Stimulated activated CD8-positive, alpha-beta memory T cell treated with anti-CD3 and anti-CD28 coated beads, Interleukin-12 subunit alpha, Interleukin-12 subunit beta, amount 100 ng/mL, for 24 hours (primary cell): Measurements from ENCODE around the gene HHIPL1.

Experiments
- DNase-seq: peaks from one replicate; pipeline ENCODE4 v3.0.0-alpha.2; 2020; ENCODE audit errors: extremely low read depth

HHIPL1 gene

DNA sequence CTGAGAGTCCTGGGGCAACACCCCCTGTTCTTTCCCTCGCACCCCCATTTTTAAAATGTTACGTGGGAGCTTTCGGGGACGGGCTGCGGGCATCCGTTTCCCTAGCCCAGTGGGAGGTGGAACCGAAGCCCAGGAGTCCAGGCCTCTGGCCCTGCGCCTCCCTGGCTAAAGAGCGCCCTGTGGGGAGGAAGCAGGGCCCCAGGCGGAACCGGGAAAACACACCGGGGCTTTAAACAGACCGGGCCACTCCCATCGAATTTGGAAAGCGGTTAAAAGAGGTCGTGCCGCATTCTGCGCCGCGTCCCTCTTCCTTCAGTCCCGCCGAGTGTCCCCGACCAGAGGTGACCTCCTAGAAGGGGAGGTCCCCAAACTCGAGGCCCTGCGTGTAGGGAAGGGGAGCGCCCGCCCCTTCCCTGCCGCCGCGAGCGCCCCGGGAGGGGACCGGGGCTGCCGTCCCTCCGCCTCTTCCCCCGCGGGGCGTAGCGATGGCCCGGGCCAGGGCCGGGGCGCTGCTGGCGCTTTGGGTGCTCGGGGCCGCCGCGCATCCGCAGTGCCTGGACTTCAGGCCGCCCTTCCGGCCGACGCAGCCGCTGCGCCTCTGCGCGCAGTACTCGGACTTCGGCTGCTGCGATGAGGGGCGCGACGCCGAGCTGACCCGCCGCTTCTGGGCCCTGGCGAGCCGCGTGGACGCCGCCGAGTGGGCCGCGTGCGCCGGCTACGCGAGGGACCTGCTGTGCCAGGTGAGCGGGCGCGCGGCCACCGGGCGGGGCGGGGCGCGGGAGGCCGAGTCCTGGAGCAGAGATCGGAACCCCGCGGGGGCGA is at the start of gene HHIPL1:
Gene HHIPL1 (plus strand): TSS at position 407 of the 822 bp plus-strand sequence. CDS start 79 bp downstream, at position 486.
- no peak for DNase-seq

DNA sequence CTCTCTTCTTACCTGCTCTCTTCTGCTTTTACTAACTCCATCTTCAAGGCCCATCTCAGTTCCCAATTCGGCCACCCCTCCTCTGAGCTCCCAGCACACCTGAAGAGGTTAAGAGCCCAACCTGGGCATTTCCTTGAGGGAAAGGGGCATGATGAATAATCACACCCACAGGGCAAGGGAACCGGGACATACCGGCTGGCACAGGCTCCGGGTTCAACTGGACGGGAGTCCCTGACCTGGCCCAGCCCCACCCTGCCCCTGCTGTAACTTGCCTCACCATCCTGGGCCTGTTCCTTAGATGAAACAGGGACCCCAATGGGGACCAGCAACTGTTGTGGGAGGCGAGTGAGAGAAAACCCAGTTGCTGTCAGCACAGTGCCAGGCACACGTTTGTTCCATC is 49.4 kb upstream of the HHIPL1 start:
- DNase-seq = no peak

DNA sequence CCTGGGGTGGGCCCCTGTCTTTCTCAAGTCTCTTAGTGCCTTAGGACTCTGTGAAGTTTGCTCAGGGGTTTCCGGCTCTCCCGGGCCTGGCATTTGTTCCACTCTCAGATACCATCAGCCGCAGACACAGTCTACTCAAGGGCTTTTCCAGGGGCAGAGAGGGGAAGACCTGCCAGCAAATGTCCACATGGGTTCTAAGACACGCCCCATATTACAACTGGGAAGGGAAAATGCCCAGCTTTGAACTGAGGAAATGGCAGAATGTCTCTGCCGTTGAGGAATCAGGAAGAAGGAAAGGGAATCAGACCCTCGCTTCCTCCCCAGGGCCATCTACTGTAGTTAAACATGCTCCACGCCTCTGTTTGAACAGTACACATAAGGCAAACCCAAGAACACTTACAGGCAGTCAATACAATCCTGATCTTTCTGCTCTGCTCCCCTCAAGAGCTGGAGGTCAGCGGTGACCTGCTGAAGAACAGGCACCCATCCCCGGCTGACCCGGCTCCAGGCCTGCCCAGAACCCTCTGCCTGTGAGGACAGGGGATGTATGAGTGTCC is 48.8 kb upstream of the HHIPL1 start:
- DNase-seq = no peak

DNA sequence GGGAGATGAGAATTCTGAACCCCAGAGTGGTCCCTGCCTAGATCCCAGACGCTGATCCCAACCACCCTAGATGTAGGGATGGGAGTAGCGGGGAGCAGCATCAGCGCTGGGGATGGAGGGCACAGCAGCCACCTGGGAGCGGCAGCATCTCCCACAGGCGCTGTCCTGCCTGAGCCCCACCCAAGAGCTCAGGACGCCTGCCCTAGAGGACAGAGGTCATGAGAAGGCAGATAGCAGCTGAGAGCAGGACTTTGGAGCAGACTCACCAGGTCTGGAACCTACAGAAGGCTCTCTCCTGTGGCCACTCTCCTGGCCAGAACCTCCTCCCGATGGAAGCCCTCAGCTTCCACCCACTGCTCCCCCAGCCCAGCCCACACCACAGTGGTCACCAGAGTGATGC is 48.2 kb upstream of the HHIPL1 start:
- DNase-seq = no peak

- no peak for DNase-seq
Observed at GRCh38 chr14:99597911-99598600, 46.9 kb upstream of the HHIPL1 start.

DNA sequence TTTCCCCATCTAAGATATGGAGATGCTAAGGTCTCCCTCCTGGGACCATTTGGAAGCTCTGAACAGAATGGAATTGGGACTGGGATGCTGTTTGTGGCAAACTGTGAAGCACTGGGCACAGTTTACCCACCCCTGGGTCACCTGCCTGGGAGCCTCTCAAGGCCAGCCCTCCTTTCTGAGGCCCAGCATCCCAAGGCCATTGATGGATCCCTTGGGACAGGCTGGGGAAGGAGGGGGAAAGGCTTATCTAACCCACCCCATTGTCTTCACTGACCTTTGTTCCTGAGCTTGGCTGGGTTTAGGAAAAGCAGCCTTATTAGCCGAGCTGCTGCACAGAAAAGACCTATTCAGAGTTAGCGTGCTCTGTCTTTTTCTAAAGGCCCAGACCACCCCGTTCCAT is 46.2 kb upstream of the HHIPL1 start:
- DNase-seq = no peak

- no peak for DNase-seq
Observed at GRCh38 chr14:99599393-99599792, 45.5 kb upstream of the HHIPL1 start.

GRCh38 chr14:99600232-99600888 is 44.6 kb upstream of the HHIPL1 start:
- DNase-seq = no peak

GRCh38 chr14:99601361-99601831 is 43.5 kb upstream of the HHIPL1 start:
- no peak for DNase-seq

GRCh38 chr14:99602054-99602787 is 42.7 kb upstream of the HHIPL1 start:
- DNase-seq = no peak

DNA sequence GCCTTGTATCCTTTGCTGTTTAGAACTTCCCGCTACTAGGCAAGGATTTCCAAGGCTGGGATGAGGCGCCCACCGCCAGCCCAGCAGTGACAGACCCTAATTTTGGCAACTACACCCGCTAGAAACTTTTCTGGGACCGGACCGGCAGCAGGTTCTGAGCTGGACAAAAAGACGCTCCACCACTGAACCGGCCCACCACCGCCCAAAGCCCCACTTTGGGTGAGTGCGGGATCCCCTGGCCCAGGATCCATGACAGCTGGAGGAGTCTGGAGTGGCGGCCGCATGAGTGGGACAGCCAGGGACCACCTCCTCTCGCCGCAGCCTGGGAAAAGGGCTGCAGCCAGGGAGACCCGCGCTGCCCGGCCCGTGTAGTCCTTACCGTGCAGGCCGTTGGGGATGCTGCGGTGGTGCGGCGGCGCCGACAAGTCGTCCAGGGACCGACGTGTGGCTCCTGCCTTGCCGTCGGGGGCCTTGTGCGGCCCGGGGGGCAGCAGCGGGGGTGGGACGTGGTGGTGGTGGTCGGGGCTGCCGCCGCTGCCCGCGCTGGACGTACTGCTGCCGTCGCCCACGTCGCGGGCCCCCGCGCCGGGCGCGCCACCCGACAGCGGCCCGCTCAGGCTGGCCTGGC is 42.0 kb upstream of the HHIPL1 start:
- DNase-seq = no peak

DNA sequence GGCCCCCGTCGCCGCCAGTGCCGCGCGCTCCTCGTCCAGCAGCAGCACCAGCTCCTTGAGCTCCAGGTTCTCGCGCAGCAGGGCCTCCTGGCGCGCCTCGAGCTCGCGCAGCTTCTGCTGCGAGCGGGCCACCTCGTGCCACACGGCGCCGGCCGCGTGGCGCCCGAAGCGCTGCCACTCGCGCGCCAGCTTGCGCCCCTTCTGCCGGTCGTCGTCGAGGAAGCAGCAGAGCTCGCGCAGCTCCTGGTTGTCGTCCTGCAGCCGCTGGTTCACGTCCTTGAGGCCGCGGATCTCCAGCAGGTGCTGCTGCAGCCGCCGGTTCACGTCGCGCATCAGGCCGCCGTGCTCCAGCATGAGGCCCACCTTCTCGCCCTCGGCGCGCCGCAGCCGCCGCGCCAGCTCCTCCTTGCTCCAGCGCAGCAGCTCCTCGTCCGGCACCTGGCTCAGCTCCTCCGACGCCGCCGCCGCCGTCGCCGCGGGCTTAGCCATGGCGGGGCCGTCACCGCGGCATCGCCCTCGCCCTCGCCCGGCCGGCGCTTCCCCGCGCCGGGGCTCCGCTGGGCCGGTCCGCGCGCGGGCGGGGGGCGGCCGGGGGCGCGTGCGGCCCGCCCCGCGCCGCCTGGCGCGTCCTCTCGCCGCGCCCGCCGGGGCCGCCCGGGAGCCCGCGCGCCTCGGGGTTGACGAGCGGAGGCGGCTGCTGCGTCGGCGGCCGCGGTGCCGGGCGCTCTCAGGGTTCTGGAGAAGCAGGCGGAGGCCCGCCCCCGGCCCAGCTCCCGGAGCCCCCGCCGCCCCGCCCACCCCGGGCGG is 41.3 kb upstream of the HHIPL1 start, which contains the start of gene CCDC85C:
Gene CCDC85C (minus strand): TSS at position 737 of the 807 bp plus-strand sequence. CDS start 248 bp downstream, at position 489.
- DNase-seq = no peak

DNA sequence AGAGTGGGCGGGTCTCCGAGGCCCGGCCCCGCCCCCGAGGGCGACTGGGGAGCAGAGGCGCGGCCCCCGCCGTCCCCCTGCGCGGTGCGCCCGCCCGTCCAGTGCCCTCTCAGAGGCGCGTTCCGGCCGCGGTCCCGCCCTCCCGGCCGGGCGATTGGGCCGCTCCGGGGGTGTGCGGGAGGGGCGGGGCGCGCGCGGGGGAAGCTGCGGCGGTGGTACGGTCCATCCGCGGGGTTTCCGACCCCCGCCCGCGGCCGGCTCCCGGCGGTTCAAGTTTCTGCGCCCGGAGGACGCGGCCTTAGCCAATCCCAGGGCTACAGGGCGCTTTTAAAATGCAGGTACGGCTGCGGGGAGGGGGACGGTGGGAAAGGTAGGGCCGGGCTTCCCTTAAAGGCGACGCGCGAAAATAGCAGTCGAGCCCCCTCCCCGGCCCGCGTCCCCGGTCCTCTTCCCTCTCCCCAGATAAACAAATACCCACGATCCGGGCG is 40.6 kb upstream of the HHIPL1 start:
- peak; percentile 76 for DNase-seq

GRCh38 chr14:99604766-99605298 is 40.1 kb upstream of the HHIPL1 start:
- DNase-seq = no peak

DNA sequence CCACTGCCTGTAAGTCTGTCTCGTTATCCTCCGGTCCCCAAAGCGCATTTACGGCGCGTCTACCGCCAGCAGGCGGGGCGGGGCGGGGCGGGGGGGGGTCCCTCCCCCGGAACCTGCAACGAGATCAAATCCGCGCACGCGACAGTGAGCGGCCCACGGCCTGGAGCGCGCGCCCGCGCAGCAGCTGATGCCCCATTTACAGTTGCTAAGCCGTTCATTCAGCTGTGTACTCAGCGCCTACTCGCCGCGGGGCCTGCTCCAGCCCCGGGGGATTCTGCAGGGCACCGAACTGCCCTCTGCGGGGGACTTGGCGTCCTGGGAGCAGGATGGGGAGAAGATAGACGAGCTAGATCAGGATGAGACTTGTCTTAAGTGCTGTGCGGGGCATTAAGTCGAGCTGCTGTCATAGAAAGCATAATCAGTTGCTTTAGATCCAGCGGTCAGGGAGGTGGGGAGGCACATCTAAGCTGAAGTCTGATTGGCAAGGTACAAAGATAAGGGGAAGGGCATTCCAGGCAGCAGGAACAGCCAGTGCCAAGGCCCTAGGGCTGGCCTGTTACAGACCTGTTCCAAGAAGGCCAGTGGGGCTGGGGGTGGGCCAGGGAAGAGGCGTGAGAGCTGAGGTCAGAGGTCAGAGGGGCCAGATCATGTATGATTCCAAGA is 39.5 kb upstream of the HHIPL1 start:
- peak; percentile 35 for DNase-seq

- no peak for DNase-seq
Observed at GRCh38 chr14:99606359-99606758, 38.6 kb upstream of the HHIPL1 start.

GRCh38 chr14:99608591-99608990 is 36.3 kb upstream of the HHIPL1 start:
- no peak for DNase-seq

GRCh38 chr14:99609245-99610170 is 35.4 kb upstream of the HHIPL1 start:
- DNase-seq = no peak
